Endothelial cell of umbilical vein (primary cell): Measurements from ENCODE around the gene DOCK8. TPM values are rescaled to one million over a fixed set of nuclear protein-coding genes. Genes with fewer than 3 reads are reported as not detected.

Experiments
- BruUV-seq: library from RNA; stranded (reverse); fragments of 400-500 nt; replicated peaks from 2 replicates; lab custom pipeline; 2021; lab: Mats Ljungman, UMichigan
- CTCF ChIA-PET: fragments of 300-600, 350-600 bp; sonication (Branson Sonifier 250); formaldehyde crosslinking; loops from one replicate; lab custom pipeline; 2021; ENCODE audit warnings: antibody characterized with exemption, inconsistent platforms; lab: Charles Lee
- POLR2A ChIA-PET: fragments of 300-600, 350-600 bp; sonication (Branson Sonifier 250); formaldehyde crosslinking; loops from one replicate; lab custom pipeline; 2021; ENCODE audit warnings: antibody characterized with exemption, inconsistent platforms; lab: Charles Lee
- DNase-seq: peaks from one replicate; pipeline ENCODE4 v3.0.0-alpha.2; 2011; ENCODE audit warnings: low read depth, low spot score
- FAIRE-seq: peaks from 2 replicates; lab custom pipeline; 2011; peaks lifted over from hg19 to GRCh38; lab: Jason Lieb, UNC
- H2AFZ ChIP-seq: 2 replicates; pipeline ENCODE4 v1.6.0; 2012; ENCODE audit warnings: low read depth, low read length, control low read depth, inconsistent platforms
- H3K27ac ChIP-seq: 2 replicates; pipeline ENCODE4 v1.5.1; 2011; ENCODE audit warnings: low read depth, mild to moderate bottlenecking, control low read depth, low read length, moderate library complexity; ENCODE audit not compliant: insufficient read depth
- H3K27me3 ChIP-seq, 2 experiments: 2 replicates each; pipeline versions ENCODE4 v1.6.0 to v1.6.1; 2011; ENCODE audit warnings: low read length in 2 of 2, mixed read lengths in 1 of 2; ENCODE audit not compliant: control insufficient read depth in 2 of 2, insufficient read depth in 2 of 2
- H3K36me3 ChIP-seq, 2 experiments: 2 replicates in 1 of 2; 3 replicates in 1 of 2; pipeline ENCODE4 v1.5.1; 2011; ENCODE audit warnings: low read length in 2 of 2, mild to moderate bottlenecking in 1 of 2, moderate library complexity in 1 of 2; ENCODE audit not compliant: control insufficient read depth in 2 of 2, insufficient read depth in 2 of 2; ENCODE audit errors: extremely low read depth in 1 of 2
- H3K4me1 ChIP-seq: 3 replicates; pipeline ENCODE4 v1.5.1; 2011; ENCODE audit warnings: mild to moderate bottlenecking, low read length; ENCODE audit not compliant: control insufficient read depth, insufficient read depth; ENCODE audit errors: extremely low read depth
- H3K4me2 ChIP-seq: 2 replicates; pipeline ENCODE4 v1.6.1; 2011; ENCODE audit warnings: low read length, control low read depth, mixed read lengths; ENCODE audit not compliant: insufficient read depth
- H3K4me3 ChIP-seq, 3 experiments: fragments of 200-600 bp in 1 of 3; sonication (generic), shearing (Covaris generic) in 1 of 3; replicated peaks in 1 of 3; 2 replicates each; pipeline ENCODE4 v1.5.1; 2011 to 2016; ENCODE audit warnings: control low read depth in 3 of 3, low read length in 3 of 3, mild to moderate bottlenecking in 2 of 3, inconsistent platforms in 1 of 3, low read depth in 1 of 3, moderate library complexity in 1 of 3; ENCODE audit not compliant: insufficient read depth in 1 of 3
- H3K79me2 ChIP-seq: 2 replicates; pipeline ENCODE4 v1.6.0; 2012; ENCODE audit warnings: low read length, inconsistent platforms; ENCODE audit not compliant: control insufficient read depth, insufficient read depth
- H3K9ac ChIP-seq: replicated peaks from 2 replicates; pipeline ENCODE3; 2011; ENCODE audit warnings: low read length, control low read depth; ENCODE audit not compliant: insufficient read depth; ENCODE audit errors: extremely low read depth
- H3K9me1 ChIP-seq: replicated peaks from 3 replicates; pipeline ENCODE4 v1.6.0; 2011; ENCODE audit warnings: mild to moderate bottlenecking, low read length; ENCODE audit not compliant: control insufficient read depth, insufficient read depth; ENCODE audit errors: extremely low read depth
- H3K9me3 ChIP-seq: replicated peaks from 2 replicates; pipeline ENCODE4 v1.5.1; 2012; ENCODE audit warnings: low read length, inconsistent platforms; ENCODE audit not compliant: control insufficient read depth, insufficient read depth
- H4K20me1 ChIP-seq: replicated peaks from 2 replicates; pipeline ENCODE3; 2011; ENCODE audit warnings: mild to moderate bottlenecking, low read length; ENCODE audit not compliant: control insufficient read depth, insufficient read depth; ENCODE audit errors: extremely low read depth
- EZH2 ChIP-seq: IDR thresholded peaks from 2 replicates; pipeline ENCODE4 v1.6.1; 2012; ENCODE audit warnings: borderline replicate concordance, low read depth, mild to moderate bottlenecking, moderate library complexity, low read length, inconsistent platforms; ENCODE audit not compliant: severe bottlenecking
- FOS ChIP-seq: IDR thresholded peaks from 2 replicates; pipeline ENCODE4 v1.6.1; 2011; ENCODE audit warnings: mild to moderate bottlenecking, low read length, moderate library complexity, borderline replicate concordance; ENCODE audit not compliant: insufficient read depth
- GATA2 ChIP-seq: IDR thresholded peaks from 2 replicates; pipeline ENCODE4 v1.7.0; 2011; ENCODE audit warnings: low read depth, mild to moderate bottlenecking, moderate library complexity, mixed read lengths, low read length; ENCODE audit not compliant: insufficient read length, insufficient read depth
- JUN ChIP-seq: IDR thresholded peaks from 2 replicates; pipeline ENCODE4 v1.6.1; 2011; ENCODE audit warnings: borderline replicate concordance, low read depth; ENCODE audit not compliant: insufficient read length, insufficient read depth
- MYC ChIP-seq: IDR thresholded peaks from one replicate; pipeline ENCODE4 v1.6.1; 2011; ENCODE audit warnings: mild to moderate bottlenecking, low read depth, low read length
- POLR2A ChIP-seq: IDR thresholded peaks from 2 replicates; pipeline ENCODE4 v1.6.1; 2012; ENCODE audit warnings: low read depth, mild to moderate bottlenecking, control low read depth, low read length
- POLR2AphosphoS5 ChIP-seq: IDR thresholded peaks from 2 replicates; pipeline ENCODE4 v1.6.1; 2012; ENCODE audit warnings: low read depth, mild to moderate bottlenecking, control low read depth, low read length, moderate library complexity; ENCODE audit not compliant: insufficient read depth
- dilution Hi-C: fragments of 300-500 bp; cut with MboI; formaldehyde crosslinking; loops from one replicate; pipeline ENCODE4 v1.15.0; 2019; ENCODE audit warnings: low sequenced_read_pairs; ENCODE audit not compliant: extremely low pct_ligation_motif_present
- intact Hi-C: fragments of 100-400 bp; cut with micrococcal nuclease; formaldehyde crosslinking; loops from one replicate; pipeline ENCODE4 v1.10.0; 2022
- polyA plus RNA-seq, 4 experiments: library from polyadenylated mRNA; depleted of rRNA in 3 of 4; stranded (reverse) in 3 of 4; unstranded in 1 of 4; fragments of >200 nt; gene quantifications; 2 replicates each; pipeline versions ENCODE4 v1.2.1 to v1.2.3, GENCODE V29; 2011 to 2012; ENCODE audit warnings: missing spikeins in 1 of 4
- total RNA-seq: library from RNA; stranded (reverse); gene quantifications from 2 replicates; pipeline ENCODE4 v1.2.3, GENCODE V29; 2021
- TF ChIP-seq, protein P1 (sequence below), 2 donors: IDR thresholded peaks; 1 replicate in 1 of 2; 2 replicates in 1 of 2; pipeline ENCODE4 v1.5.1; 2011; ENCODE audit warnings: low read length in 2 of 2, mild to moderate bottlenecking in 2 of 2, moderate library complexity in 2 of 2, control low read depth in 1 of 2, inconsistent platforms in 1 of 2, low read depth in 1 of 2; ENCODE audit not compliant: insufficient read depth in 1 of 2; ENCODE audit errors: extremely low read depth in 1 of 2
- TF ChIP-seq, protein P2 (sequence below): IDR thresholded peaks from 2 replicates; pipeline ENCODE4 v1.6.1; 2011; ENCODE audit not compliant: insufficient read depth, insufficient read length

Gene DOCK8
- total and polyA plus RNA-seq, 2 donors (not counting 3 experiments of a cell fraction or from before 2014, with no cell fraction given): 0.54 to 1.3 TPM

DNA sequence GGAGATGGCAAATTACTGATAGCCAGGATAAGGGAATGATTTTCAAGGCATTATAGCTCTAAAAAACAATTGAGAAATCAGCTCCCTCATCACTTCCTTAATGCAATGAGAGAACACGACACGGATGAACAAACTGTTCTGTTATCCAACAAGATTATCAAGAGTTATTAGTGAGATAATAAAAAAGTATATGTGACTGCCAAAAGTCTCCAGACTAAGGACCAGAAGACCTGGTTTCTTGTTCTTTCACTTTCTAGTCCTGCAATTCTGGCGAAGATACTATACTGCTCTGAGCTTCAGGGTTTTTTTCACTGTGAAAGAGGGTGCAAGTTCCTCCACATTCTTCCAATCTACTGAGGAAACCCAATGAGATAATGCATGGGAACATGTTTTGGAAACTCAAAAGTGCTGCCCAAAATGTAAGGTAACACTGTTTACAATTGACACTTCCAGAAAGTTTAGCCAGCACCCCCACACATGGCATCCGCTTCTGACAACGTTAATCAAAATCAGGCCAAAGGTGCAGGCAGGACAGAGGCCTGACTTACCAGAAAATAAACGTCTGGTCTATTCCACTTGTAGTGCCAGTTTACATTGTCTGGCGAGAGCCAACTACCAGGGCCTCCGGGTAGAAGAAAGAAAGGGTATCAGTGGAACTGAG, 254.2 kb downstream of the DOCK8 start:
- no TSS peak for BruUV-seq
- no peak overlapping the region for H3K27ac ChIP-seq
- ChIA-PET POLR2A (interaction anchor here (0.6 kb wide), 1 partner anchor 65 kb away, joined by 3 read pairs; no protein-coding TSS in a partner anchor), CTCF (no interaction called here)
- dilution Hi-C loops (no loop called here), intact Hi-C loops (no loop called here)
- H3K4me2 ChIP-seq: no peak overlapping the region
- no peaks in the 10 kb centered on the region for H3K36me3 ChIP-seq
- H3K4me1 ChIP-seq: peaks cover 6% of the 10 kb centered on the region
- H4K20me1 ChIP-seq: no peaks in the 10 kb centered on the region
- no peaks in the 10 kb centered on the region for H3K9me3 ChIP-seq
- TF ChIP-seq POLR2A (no peak), MYC (no peak), GATA2 (no peak), POLR2AphosphoS5 (no peak), FOS (no peak), EZH2 (no peak), JUN (no peak)
- TF ChIP-seq, protein P1, sequence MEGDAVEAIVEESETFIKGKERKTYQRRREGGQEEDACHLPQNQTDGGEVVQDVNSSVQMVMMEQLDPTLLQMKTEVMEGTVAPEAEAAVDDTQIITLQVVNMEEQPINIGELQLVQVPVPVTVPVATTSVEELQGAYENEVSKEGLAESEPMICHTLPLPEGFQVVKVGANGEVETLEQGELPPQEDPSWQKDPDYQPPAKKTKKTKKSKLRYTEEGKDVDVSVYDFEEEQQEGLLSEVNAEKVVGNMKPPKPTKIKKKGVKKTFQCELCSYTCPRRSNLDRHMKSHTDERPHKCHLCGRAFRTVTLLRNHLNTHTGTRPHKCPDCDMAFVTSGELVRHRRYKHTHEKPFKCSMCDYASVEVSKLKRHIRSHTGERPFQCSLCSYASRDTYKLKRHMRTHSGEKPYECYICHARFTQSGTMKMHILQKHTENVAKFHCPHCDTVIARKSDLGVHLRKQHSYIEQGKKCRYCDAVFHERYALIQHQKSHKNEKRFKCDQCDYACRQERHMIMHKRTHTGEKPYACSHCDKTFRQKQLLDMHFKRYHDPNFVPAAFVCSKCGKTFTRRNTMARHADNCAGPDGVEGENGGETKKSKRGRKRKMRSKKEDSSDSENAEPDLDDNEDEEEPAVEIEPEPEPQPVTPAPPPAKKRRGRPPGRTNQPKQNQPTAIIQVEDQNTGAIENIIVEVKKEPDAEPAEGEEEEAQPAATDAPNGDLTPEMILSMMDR (IDR thresholded peaks at IDR 0.05; ENCODE audit: extremely low read depth in 1 of 2, insufficient read depth in 1 of 2, low read depth in 1 of 2, low read length in 2 of 2): no peak
- TF ChIP-seq, protein P2, sequence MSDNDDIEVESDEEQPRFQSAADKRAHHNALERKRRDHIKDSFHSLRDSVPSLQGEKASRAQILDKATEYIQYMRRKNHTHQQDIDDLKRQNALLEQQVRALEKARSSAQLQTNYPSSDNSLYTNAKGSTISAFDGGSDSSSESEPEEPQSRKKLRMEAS: no peak
- DNase-seq (no peak), FAIRE-seq (no peak)
- H3K79me2 ChIP-seq: no peaks in the 10 kb centered on the region
- H3K4me3 ChIP-seq: no peak overlapping the region
- H3K9me1 ChIP-seq: no peaks in the 10 kb centered on the region
- H3K9ac ChIP-seq: no peak overlapping the region
- peak overlapping the region; percentile 17 for H2AFZ ChIP-seq
- H3K27me3 ChIP-seq: no peaks in the 10 kb centered on the region
